Ishikawa (cell line): ENCODE data around the gene GJB6.

ENCODE experiments used
- TAF1 ChIP-seq: IDR thresholded peaks from 2 replicates; pipeline ENCODE4 v1.6.1; 2012; ENCODE audit warnings: low read depth, mild to moderate bottlenecking
- TCF12 ChIP-seq: IDR thresholded peaks from 2 replicates; pipeline ENCODE4 v1.6.1; 2012; ENCODE audit warnings: low read depth
- YY1 ChIP-seq: IDR thresholded peaks from 2 replicates; pipeline ENCODE4 v1.6.1; 2012; ENCODE audit warnings: low read depth
- TF ChIP-seq, protein P1 (sequence below): IDR thresholded peaks from 2 replicates; pipeline ENCODE4 v1.6.1; 2012

DNA sequence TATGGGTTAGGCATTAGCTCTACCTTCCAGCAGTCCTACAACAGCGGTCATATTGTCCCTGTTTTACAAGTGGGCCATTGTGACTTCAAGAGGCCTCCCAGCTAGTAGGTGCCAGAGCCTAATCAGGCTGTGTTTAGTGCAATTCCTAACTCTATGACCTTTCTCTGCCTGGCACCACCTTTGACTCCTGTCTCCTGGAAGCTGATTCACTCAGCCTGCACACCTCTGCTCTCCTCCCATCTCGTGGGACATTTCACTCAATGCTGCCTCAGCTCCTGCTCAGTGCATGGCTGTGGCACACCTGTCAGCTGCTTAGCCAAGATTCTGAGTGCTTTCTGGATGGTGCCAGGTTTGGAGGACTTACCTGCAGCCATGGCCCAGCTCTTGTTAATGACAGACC is 9.5 kb upstream of the GJB6 start:
- TF ChIP-seq, protein P1, sequence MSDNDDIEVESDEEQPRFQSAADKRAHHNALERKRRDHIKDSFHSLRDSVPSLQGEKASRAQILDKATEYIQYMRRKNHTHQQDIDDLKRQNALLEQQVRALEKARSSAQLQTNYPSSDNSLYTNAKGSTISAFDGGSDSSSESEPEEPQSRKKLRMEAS: no peak
- no peak for TF ChIP-seq TAF1
- no peak for TF ChIP-seq TCF12
- no peak for TF ChIP-seq YY1
